Stimulated activated effector memory CD8-positive, alpha-beta T cell treated with anti-CD3 and anti-CD28 coated beads, Interleukin-12 subunit alpha, Interleukin-12 subunit beta, amount 100 ng/mL, for 72 hours (primary cell): ENCODE data around the gene LIN28B.

Experiments
- ATAC-seq: fragments of 150-1000 bp; cut with Tn5 transposase; 2 replicates; pipeline ENCODE4 v1.10.0; 2021
- DNase-seq, 2 donors: peaks; one replicate each; pipeline ENCODE4 v3.0.0; 2021 to 2022; ENCODE audit warnings: low spot score in 2 of 2
- H3K27ac Mint-ChIP-seq: one replicate; pipeline ENCODE4 v1.8.0; 2022; ENCODE audit warnings: mild to moderate bottlenecking, mixed read lengths
- H3K36me3 Mint-ChIP-seq: one replicate; pipeline ENCODE4 v1.8.0; 2022; ENCODE audit warnings: mild to moderate bottlenecking, mixed read lengths
- H3K4me1 Mint-ChIP-seq: one replicate; pipeline ENCODE4 v1.8.0; 2022; ENCODE audit warnings: mixed read lengths
- H3K4me3 Mint-ChIP-seq: one replicate; pipeline ENCODE4 v1.8.0; 2022; ENCODE audit warnings: mild to moderate bottlenecking, mixed read lengths
- H3K9me3 Mint-ChIP-seq: one replicate; pipeline ENCODE4 v1.8.0; 2022; ENCODE audit warnings: mixed read lengths

Gene LIN28B

GRCh38 chr6:105122717-105123116, 165.8 kb downstream of the LIN28B start:
- ATAC-seq = no peak
- no peak for DNase-seq
- H3K36me3 Mint-ChIP-seq = no peaks in the 10 kb centered on the region
- H3K9me3 Mint-ChIP-seq = no peaks in the 10 kb centered on the region
- no peaks in the 10 kb centered on the region for H3K4me1 Mint-ChIP-seq
- no peak overlapping the region for H3K27ac Mint-ChIP-seq
- no peak overlapping the region for H3K4me3 Mint-ChIP-seq
